GM12865 (cell line): ENCODE results near the gene NAAA.
A peak's percentile ranks its signal among the peaks of the same experiment; 100 is the strongest.

Experiments
- DNase-seq: peaks from one replicate; pipeline ENCODE4 v3.0.0; 2010; ENCODE audit warnings: low read depth
- H3K4me3 ChIP-seq: 2 replicates; pipeline ENCODE4 v1.5.1; 2011; ENCODE audit warnings: mild to moderate bottlenecking, low read depth, low read length, control low read depth
- TF ChIP-seq, protein P1 (sequence below): IDR thresholded peaks from 2 replicates; pipeline ENCODE4 v1.5.1; 2011; ENCODE audit warnings: low read length, control low read depth, low read depth, inconsistent platforms; ENCODE audit not compliant: insufficient read depth; ENCODE audit errors: missing control alignments

The NAAA gene

DNA sequence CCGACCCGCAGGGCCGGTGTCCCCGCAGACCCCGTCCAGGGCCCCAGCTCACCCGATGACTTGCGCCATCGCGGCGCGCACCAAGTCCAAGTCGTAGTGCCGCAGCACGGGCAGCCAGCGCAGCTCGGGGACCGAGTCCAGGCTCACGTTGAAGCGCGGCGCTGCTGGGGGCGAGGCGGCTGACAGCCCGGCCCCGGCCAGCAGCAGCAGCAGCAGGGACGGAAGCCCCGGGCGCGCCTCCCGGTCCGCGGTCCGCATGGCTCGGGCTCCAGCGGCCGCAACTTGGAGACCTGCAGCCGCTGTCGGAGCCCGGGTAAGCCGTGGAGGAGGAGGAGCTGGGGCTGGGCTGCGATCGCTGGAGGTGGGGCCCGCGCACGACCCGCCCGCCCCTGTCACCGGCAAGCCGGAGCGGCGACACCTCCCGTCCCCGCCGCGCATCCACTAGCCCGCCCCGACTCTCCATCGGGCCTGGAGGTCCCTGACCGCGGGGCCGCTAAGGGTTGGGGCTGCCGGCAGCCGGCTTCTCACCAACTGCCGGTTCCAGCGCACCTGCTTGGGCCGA is at the start of gene NAAA:
TSS of gene NAAA (minus strand) at position 322 of the 562 bp plus-strand sequence. CDS start at position 258, 64 bp downstream.
- H3K4me3 ChIP-seq: peak within 1 kb of the TSS; percentile 82
- TF ChIP-seq, protein P1, sequence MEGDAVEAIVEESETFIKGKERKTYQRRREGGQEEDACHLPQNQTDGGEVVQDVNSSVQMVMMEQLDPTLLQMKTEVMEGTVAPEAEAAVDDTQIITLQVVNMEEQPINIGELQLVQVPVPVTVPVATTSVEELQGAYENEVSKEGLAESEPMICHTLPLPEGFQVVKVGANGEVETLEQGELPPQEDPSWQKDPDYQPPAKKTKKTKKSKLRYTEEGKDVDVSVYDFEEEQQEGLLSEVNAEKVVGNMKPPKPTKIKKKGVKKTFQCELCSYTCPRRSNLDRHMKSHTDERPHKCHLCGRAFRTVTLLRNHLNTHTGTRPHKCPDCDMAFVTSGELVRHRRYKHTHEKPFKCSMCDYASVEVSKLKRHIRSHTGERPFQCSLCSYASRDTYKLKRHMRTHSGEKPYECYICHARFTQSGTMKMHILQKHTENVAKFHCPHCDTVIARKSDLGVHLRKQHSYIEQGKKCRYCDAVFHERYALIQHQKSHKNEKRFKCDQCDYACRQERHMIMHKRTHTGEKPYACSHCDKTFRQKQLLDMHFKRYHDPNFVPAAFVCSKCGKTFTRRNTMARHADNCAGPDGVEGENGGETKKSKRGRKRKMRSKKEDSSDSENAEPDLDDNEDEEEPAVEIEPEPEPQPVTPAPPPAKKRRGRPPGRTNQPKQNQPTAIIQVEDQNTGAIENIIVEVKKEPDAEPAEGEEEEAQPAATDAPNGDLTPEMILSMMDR: peak; percentile 48
- peak; percentile 92 for DNase-seq

DNA sequence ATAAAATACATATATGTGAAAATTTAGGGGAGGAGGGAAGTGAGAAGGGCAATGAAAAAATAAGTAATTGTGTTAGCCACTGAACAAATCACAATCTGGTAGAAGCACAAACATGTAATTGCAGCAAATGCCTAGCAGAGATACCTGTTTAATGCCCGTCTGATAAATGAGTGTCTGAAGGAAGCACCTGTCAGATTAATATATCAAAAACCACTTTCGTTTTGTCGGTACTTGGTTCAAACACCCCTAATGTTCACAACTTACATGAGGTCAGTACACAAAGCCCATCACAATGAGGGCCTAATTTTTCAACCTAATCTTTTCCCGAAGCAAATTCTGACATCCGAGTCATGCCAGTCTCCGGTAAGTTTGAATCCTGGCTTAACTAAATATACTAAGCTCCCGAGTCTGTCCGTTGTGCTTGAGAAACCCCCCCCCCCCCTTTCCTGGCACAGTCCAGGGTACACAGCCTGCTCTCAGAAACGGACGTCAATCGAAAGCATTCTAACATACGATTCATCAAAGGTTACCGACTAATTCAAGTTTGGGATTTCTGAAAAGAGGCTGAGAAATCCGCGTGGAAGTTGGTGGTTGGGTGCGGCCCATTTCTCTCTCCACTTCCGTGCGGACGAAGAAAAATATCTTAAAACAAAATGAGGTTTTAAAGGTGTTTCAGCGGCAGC is 49.2 kb upstream of the NAAA start:
- TF ChIP-seq, protein P1: no peak
- DNase-seq: peak; percentile 6
- H3K4me3 ChIP-seq: peak overlapping the region; percentile 88

GRCh38 chr4:75985116-75985515 is 44.3 kb upstream of the NAAA start:
- no peak overlapping the region for H3K4me3 ChIP-seq
- TF ChIP-seq, protein P1: no peak
- no peak for DNase-seq

GRCh38 chr4:75980576-75980975 is 39.8 kb upstream of the NAAA start:
- TF ChIP-seq, protein P1: no peak
- DNase-seq: no peak
- no peak overlapping the region for H3K4me3 ChIP-seq

DNA sequence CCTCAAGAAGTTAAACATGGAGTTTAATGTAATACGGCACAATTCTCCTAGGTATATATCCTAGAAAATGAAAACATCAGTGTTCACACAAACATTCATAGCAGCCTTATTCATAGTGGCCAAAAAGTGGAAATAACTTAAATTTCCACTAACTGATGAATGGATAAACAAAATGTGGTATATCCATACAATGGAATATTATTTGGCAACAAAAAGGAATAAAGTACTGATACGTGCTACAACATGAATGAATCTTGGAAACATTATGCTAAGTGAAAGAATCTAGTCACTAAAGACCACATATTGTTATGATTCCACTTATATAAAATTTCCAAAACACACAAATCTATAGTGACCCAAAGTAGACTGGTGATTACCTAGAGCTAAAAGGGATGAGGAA is 35.4 kb upstream of the NAAA start:
- no peak overlapping the region for H3K4me3 ChIP-seq
- no peak for DNase-seq
- TF ChIP-seq, protein P1: no peak

GRCh38 chr4:75973766-75974165 is 33.0 kb upstream of the NAAA start:
- TF ChIP-seq, protein P1: no peak
- H3K4me3 ChIP-seq: no peak overlapping the region
- no peak for DNase-seq

- TF ChIP-seq, protein P1: no peak
- no peak overlapping the region for H3K4me3 ChIP-seq
- DNase-seq: no peak
Observed at GRCh38 chr4:75968084-75968483, 27.3 kb upstream of the NAAA start.
